ENCODE data around the gene GNAZ. TPM values are rescaled to one million over a fixed set of nuclear protein-coding genes. Genes with fewer than 3 reads are reported as not detected.
"Not testable (repeated sequence)": the region's sequence is repeated elsewhere in the genome, so short reads cannot be mapped to it uniquely, and the experiment has no call there.

The GNAZ gene
- total RNA-seq, 2 experiments from 2014 or later, result 1.1 to 1.8 TPM

GRCh38 chr22:23128269-23129108 is 58.2 kb downstream of the GNAZ start:
- intact Hi-C loops (cut with micrococcal nuclease), result loop anchor here (1.0 kb wide), 1 partner anchor 169 kb away; no protein-coding TSS in a partner anchor
- H3K9me3 Mint-ChIP-seq, result no peaks in the 10 kb centered on the region

GRCh38 chr22:23129149-23129548 is 58.8 kb downstream of the GNAZ start:
- H3K9me3 Mint-ChIP-seq, result no peaks in the 10 kb centered on the region
- CTCF ChIA-PET, result interaction anchor here (0.6 to 17.0 kb wide), 4 partner anchors 10 to 673 kb away, joined by 3 to 232 read pairs (median 6); partner anchors contain the start of gene RAB36
- intact Hi-C loops (cut with micrococcal nuclease), result no loop called here
- H3K27me3 Mint-ChIP-seq (ENCODE audit: low read depth), result no peaks in the 10 kb centered on the region
- no peak for DNase-seq
- H3K36me3 Mint-ChIP-seq (ENCODE audit: low read depth), result no peaks in the 10 kb centered on the region
- no peak overlapping the region for H3K27ac Mint-ChIP-seq
- no peak overlapping the region for H3K4me3 Mint-ChIP-seq
- H3K4me1 Mint-ChIP-seq (ENCODE audit: low read depth), result no peaks in the 10 kb centered on the region

More at GRCh38 chr22:23128269-23129108, 58.2 kb downstream of the GNAZ start:
- Mint-ChIP-seq H3K4me1 (ENCODE audit: low read depth) (no peaks in the 10 kb centered on the region), H3K27ac (no peak overlapping the region), H3K4me3 (no peak overlapping the region), H3K36me3 (ENCODE audit: low read depth) (no peaks in the 10 kb centered on the region), H3K27me3 (ENCODE audit: low read depth) (no peaks in the 10 kb centered on the region)
- peak; percentile 80 for DNase-seq
- CTCF ChIA-PET, result interaction anchor here (0.6 to 17.0 kb wide), 11 partner anchors 9 to 1011 kb away, joined by 3 to 232 read pairs (median 4); no protein-coding TSS in a partner anchor

DNA sequence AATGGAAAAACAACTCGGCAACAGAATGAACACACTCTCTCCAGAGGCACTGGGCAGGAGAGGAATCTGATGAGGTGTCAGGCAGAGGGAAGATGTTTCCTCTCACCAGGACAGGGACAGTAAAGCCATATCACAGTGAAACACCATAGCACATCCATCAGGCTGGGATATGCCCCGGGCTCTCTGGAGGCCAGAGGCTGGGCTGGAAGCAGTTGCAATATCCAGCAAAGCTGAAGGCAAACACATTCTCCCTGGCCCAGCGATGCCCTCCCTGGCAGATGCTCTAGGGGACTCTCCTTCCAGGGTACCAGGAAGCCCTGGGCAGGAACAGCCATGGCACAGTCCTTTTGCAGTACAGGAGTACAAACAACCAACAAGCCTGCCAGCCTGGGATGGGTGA is 60.4 kb downstream of the GNAZ start:
- H3K9me3 Mint-ChIP-seq, result no peaks in the 10 kb centered on the region
- CTCF ChIA-PET, result interaction anchor here (0.9 to 17.0 kb wide), 2 partner anchors 173 to 246 kb away, joined by 3 to 232 read pairs; no protein-coding TSS in a partner anchor
- H3K4me1 Mint-ChIP-seq (ENCODE audit: low read depth), result no peaks in the 10 kb centered on the region
- no peak overlapping the region for H3K27ac Mint-ChIP-seq
- no peak for DNase-seq
- intact Hi-C loops (cut with micrococcal nuclease), result no loop called here
- H3K4me3 Mint-ChIP-seq, result no peak overlapping the region
- no peaks in the 10 kb centered on the region for H3K36me3 Mint-ChIP-seq (ENCODE audit: low read depth)
- H3K27me3 Mint-ChIP-seq (ENCODE audit: low read depth), result no peaks in the 10 kb centered on the region

DNA sequence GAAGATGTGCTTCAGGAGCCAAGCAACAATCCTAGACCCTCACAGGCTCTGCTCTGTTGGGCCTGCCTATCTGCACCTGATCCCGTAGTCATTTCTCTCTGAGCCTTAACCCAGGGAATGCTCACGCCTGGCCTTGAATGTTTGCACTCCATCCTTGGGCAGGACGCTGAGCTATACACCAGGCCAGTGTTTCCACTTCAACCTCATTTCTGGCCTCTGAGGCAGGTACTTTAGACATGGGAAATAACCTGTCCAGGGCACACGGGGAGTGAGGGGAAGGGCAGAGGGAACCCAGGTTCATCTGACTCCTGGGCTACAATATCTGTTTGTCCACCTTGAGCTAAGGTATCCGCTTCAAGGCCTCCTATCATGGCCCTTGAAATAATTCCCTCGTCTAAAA is 61.6 kb downstream of the GNAZ start:
- CTCF ChIA-PET, result interaction anchor here (0.6 to 17.0 kb wide), 3 partner anchors 12 to 333 kb away, joined by 3 to 232 read pairs (median 6); no protein-coding TSS in a partner anchor
- Mint-ChIP-seq H3K4me3 (no peak overlapping the region), H3K36me3 (ENCODE audit: low read depth) (no peaks in the 10 kb centered on the region), H3K27me3 (ENCODE audit: low read depth) (no peaks in the 10 kb centered on the region), H3K9me3 (no peaks in the 10 kb centered on the region), H3K4me1 (ENCODE audit: low read depth) (peaks cover 3% of the 10 kb centered on the region), H3K27ac (no peak overlapping the region)
- DNase-seq, result no peak
- intact Hi-C loops (cut with micrococcal nuclease), result no loop called here

GRCh38 chr22:23132376-23133091 is 62.2 kb downstream of the GNAZ start:
- Mint-ChIP-seq H3K4me1 (ENCODE audit: low read depth) (peaks cover 8% of the 10 kb centered on the region), H3K9me3 (no peaks in the 10 kb centered on the region), H3K27ac (no peak overlapping the region), H3K36me3 (ENCODE audit: low read depth) (no peaks in the 10 kb centered on the region), H3K27me3 (ENCODE audit: low read depth) (no peaks in the 10 kb centered on the region), H3K4me3 (no peak overlapping the region)
- CTCF ChIA-PET, result interaction anchor here (0.6 to 17.0 kb wide), 4 partner anchors 8 to 334 kb away, joined by 3 to 232 read pairs (median 6); no protein-coding TSS in a partner anchor
- intact Hi-C loops (cut with micrococcal nuclease), result no loop called here
- no peak for DNase-seq

- Mint-ChIP-seq H3K9me3 (no peaks in the 10 kb centered on the region), H3K4me1 (ENCODE audit: low read depth) (peaks cover 22% of the 10 kb centered on the region)
Observed at GRCh38 chr22:23133922-23134321, 63.6 kb downstream of the GNAZ start.

GRCh38 chr22:23136991-23137390 is 66.7 kb downstream of the GNAZ start:
- peak overlapping the region; percentile 65 for H3K27ac Mint-ChIP-seq
- intact Hi-C loops (cut with micrococcal nuclease); H3K36me3 Mint-ChIP-seq (ENCODE audit: low read depth); H3K27me3 Mint-ChIP-seq (ENCODE audit: low read depth); H3K9me3 Mint-ChIP-seq; H3K4me3 Mint-ChIP-seq: not testable (repeated sequence)
- peak; percentile 16 for DNase-seq
- peaks cover 41% of the 10 kb centered on the region for H3K4me1 Mint-ChIP-seq (ENCODE audit: low read depth)
- CTCF ChIA-PET, result interaction anchor here (0.7 to 17.0 kb wide), 5 partner anchors 21 to 199 kb away, joined by 3 to 232 read pairs (median 3); no protein-coding TSS in a partner anchor

More at GRCh38 chr22:23133922-23134321, 63.6 kb downstream of the GNAZ start:
- Mint-ChIP-seq H3K27me3 (ENCODE audit: low read depth) (no peaks in the 10 kb centered on the region), H3K4me3 (no peak overlapping the region), H3K27ac (no peak overlapping the region), H3K36me3 (ENCODE audit: low read depth) (no peaks in the 10 kb centered on the region)
- DNase-seq, result no peak
- intact Hi-C loops (cut with micrococcal nuclease), result no loop called here
- CTCF ChIA-PET, result interaction anchor here (0.7 to 17.0 kb wide), 3 partner anchors 14 to 236 kb away, joined by 3 to 232 read pairs (median 6); no protein-coding TSS in a partner anchor

DNA sequence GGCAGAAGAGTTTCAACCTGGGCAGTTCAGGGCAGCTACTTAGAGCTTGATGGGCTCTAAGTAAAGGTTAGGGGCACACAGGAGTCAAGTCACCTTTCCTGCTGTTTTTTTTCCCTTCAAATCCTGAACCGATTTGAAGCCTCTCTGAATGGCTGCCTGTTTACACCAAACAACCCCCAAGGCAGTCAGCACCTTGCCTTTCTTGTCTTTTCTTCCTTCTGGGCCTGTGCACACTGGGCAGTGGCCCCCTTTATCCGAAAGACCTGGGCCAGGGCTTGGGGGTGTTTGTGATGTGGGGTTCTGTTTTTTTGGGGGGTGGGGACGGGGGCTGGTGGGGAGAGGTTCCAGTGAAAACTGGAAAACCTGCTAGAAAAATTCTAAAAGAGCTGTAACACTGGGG is 67.1 kb downstream of the GNAZ start:
- peak overlapping the region; percentile 65 for H3K27ac Mint-ChIP-seq
- no peaks in the 10 kb centered on the region for H3K9me3 Mint-ChIP-seq
- CTCF ChIA-PET, result interaction anchor here (0.7 to 17.0 kb wide), 6 partner anchors 10 to 199 kb away, joined by 3 to 232 read pairs (median 3); no protein-coding TSS in a partner anchor
- no peaks in the 10 kb centered on the region for H3K27me3 Mint-ChIP-seq (ENCODE audit: low read depth)
- H3K36me3 Mint-ChIP-seq (ENCODE audit: low read depth), result no peaks in the 10 kb centered on the region
- DNase-seq, result no peak
- intact Hi-C loops (cut with micrococcal nuclease), result no loop called here
- H3K4me3 Mint-ChIP-seq, result no peak overlapping the region
- H3K4me1 Mint-ChIP-seq (ENCODE audit: low read depth), result peaks cover 46% of the 10 kb centered on the region

DNA sequence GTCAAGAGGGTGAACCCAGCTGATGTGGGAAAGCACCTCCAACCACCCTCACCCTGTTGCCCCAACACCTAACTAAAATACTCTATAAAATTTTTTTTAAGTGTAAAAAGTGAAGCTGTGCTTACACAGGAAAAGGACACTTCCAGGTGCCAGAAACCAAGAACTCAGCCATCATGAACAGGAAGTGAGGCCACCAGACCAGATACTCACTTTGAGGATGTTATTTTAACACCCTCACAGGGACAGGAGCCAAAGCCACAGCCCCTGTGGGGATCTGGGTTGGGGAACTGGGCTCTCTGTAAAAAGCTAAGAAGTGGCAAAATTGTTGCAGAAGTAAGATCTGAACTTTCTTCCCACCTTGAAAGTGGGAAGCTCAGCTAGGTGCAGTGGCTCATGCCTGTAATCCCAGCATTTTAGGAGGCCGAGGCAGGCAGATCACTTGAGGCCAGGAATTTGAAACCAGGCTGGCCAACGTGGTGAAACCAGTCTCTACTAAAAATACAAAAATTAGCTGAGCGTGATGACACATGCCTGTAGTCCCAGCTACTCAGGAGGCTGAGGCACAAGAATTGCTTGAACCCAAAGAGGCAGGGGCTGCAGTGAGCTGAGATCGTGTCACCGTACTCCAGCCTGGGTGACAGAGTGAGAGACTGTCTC is 67.7 kb downstream of the GNAZ start:
- intact Hi-C loops (cut with micrococcal nuclease), result no loop called here
- no peaks in the 10 kb centered on the region for H3K27me3 Mint-ChIP-seq (ENCODE audit: low read depth)
- H3K9me3 Mint-ChIP-seq, result no peaks in the 10 kb centered on the region
- H3K27ac Mint-ChIP-seq, result peak overlapping the region; percentile 65
- peaks cover 51% of the 10 kb centered on the region for H3K4me1 Mint-ChIP-seq (ENCODE audit: low read depth)
- DNase-seq, result peak; percentile 58
- CTCF ChIA-PET, result interaction anchor here (1.0 to 17.0 kb wide), 4 partner anchors 10 to 180 kb away, joined by 3 to 232 read pairs (median 3); no protein-coding TSS in a partner anchor
- H3K4me3 Mint-ChIP-seq, result no peak overlapping the region
- H3K36me3 Mint-ChIP-seq (ENCODE audit: low read depth), result no peaks in the 10 kb centered on the region

DNA sequence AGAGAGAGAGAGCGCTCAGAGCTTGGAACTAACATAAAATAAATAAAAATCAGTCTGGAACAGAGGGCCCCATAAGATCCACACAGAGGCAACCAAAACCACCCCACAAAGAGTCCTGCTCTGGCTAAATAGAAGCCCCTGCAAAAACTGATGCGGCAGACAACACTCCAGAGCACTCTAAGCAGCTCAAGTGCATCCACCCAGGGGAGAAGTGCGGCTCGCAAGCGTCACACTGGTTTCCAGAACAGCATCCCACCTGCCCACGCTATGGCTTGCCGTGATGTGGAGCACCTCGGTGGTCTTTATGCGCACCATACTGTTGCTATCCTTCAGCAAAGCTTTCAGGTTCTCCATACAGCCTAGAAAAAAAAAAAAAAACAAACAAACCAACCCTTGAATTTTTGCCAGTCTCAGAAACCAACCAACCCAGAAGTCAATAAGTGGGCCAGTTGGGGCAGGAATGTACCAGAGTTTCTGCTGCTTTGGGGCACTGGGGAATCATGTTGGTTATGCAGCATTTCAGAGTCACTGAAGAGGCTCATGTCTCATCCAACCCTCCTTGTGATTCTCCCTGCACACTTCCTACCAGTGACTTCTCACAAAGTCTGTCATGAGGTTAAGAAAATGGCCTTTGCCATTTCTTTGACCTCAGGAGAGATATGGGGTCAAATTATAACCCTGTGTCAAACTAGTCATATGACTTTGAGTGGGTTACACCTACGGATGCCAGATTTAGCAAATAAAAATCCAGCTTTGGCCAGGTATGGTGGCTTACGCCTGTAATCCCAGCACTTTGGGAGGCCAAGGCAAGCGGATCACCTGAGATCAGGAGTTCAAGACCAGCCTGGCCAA is 68.5 kb downstream of the GNAZ start:
- Mint-ChIP-seq H3K4me1 (ENCODE audit: low read depth) (peaks cover 55% of the 10 kb centered on the region), H3K27ac (no peak overlapping the region), H3K36me3 (ENCODE audit: low read depth) (no peaks in the 10 kb centered on the region), H3K9me3 (no peaks in the 10 kb centered on the region), H3K27me3 (ENCODE audit: low read depth) (no peaks in the 10 kb centered on the region), H3K4me3 (no peak overlapping the region)
- intact Hi-C loops (cut with micrococcal nuclease), result no loop called here
- no peak for DNase-seq
- CTCF ChIA-PET, result interaction anchor here (1.3 to 17.0 kb wide), 2 partner anchors 11 to 181 kb away, joined by 3 to 232 read pairs; no protein-coding TSS in a partner anchor

GRCh38 chr22:23140385-23140784 is 70.1 kb downstream of the GNAZ start:
- CTCF ChIA-PET, result interaction anchor here (0.6 to 17.0 kb wide), 2 partner anchors 55 to 182 kb away, joined by 3 to 232 read pairs; no protein-coding TSS in a partner anchor
- Mint-ChIP-seq H3K27me3 (ENCODE audit: low read depth) (no peaks in the 10 kb centered on the region), H3K9me3 (no peaks in the 10 kb centered on the region), H3K36me3 (ENCODE audit: low read depth) (no peaks in the 10 kb centered on the region), H3K4me1 (ENCODE audit: low read depth) (peaks cover 67% of the 10 kb centered on the region), H3K27ac (no peak overlapping the region), H3K4me3 (no peak overlapping the region)
- intact Hi-C loops (cut with micrococcal nuclease), result loop anchor here (5.0 kb wide), 2 partner anchors 318 to 567 kb away; no protein-coding TSS in a partner anchor
- DNase-seq, result no peak

All from activated naive CD4-positive, alpha-beta T cell treated with anti-CD3 and anti-CD28 coated beads for 36 hours (primary cell).